Measurements from ENCODE around the gene PTPN1. TPM values are rescaled to one million over a fixed set of nuclear protein-coding genes. Genes with fewer than 3 reads are reported as not detected.
A peak's percentile ranks its signal among the peaks of the same experiment; 100 is the strongest.

The PTPN1 gene
- total RNA-seq, 1 experiment from 2014 or later = 30.8 TPM

- Histone ChIP-seq H4K91ac (ENCODE audit: insufficient read length, low read depth, low read length) (no peak overlapping the region), H3K18ac (ENCODE audit: insufficient read length, low read depth, low read length) (no peak overlapping the region), H2BK15ac (ENCODE audit: low read depth, low read length) (no peak overlapping the region), H3K23me2 (ENCODE audit: insufficient read length, low read depth, low read length, poor library complexity, severe bottlenecking) (no peaks in the 10 kb centered on the region), H2BK5ac (ENCODE audit: insufficient read length, low read length) (no peak overlapping the region), H4K5ac (ENCODE audit: insufficient read length, low read depth, low read length) (no peak overlapping the region), H3T11ph (ENCODE audit: low read length) (no peak overlapping the region), H2BK20ac (ENCODE audit: low read depth, low read length, poor library complexity, severe bottlenecking) (no peak overlapping the region), H3K79me2 (ENCODE audit: insufficient read depth, low read length) (peaks cover 9% of the 10 kb centered on the region; the same call in 1 of the 2 replicates), H2BK12ac (ENCODE audit: insufficient read length, low read depth, low read length) (no peak overlapping the region), H3K4ac (ENCODE audit: low read depth, low read length) (no peak overlapping the region), H3K79me1 (ENCODE audit: insufficient read depth, low read depth, low read length, poor library complexity, severe bottlenecking) (peaks cover 3% of the 10 kb centered on the region), H3K4me2 (ENCODE audit: insufficient read depth, insufficient read length, low read length) (no peak overlapping the region), H2BK120ac (ENCODE audit: low read depth, low read length, poor library complexity, severe bottlenecking) (no peak overlapping the region), H3K27ac (ENCODE audit: insufficient read length, low read depth, low read length) (no peak overlapping the region), H3K9ac (ENCODE audit: extremely low read depth, insufficient read length, low read length) (no peak overlapping the region), H3K56ac (ENCODE audit: insufficient read length, low read depth, low read length) (no peak overlapping the region), H3K9me3 (ENCODE audit: control insufficient read depth, low read depth, low read length) (no peaks in the 10 kb centered on the region), H2AK5ac (ENCODE audit: insufficient read length, low read length) (no peak overlapping the region), H3K4me1 (ENCODE audit: insufficient read depth, low read length) (no peaks in the 10 kb centered on the region), H2AFZ (ENCODE audit: low read length) (no peak overlapping the region), H4K20me1 (ENCODE audit: control insufficient read depth, insufficient read depth, insufficient read length) (no peaks in the 10 kb centered on the region), H4K8ac (replicated peaks; ENCODE audit: insufficient read length, low read depth, low read length) (no peak overlapping the region), H3K27me3 (ENCODE audit: insufficient read depth, low read length) (no peaks in the 10 kb centered on the region), H3K23ac (ENCODE audit: insufficient read length, low read depth, low read length) (no peak overlapping the region), H3K14ac (ENCODE audit: insufficient read depth, low read length) (no peak overlapping the region)
- Mint-ChIP-seq H3K27ac (peak overlapping the region in 1 of 3 experiments; percentile 66; a peak in 1 of 7 replicates), H3K4me3 (no peak overlapping the region), H3K27me3 (ENCODE audit: low read depth) (no peaks in the 10 kb centered on the region), H3K36me3 (ENCODE audit: insufficient read depth in 1 of 3, low read depth in 3 of 3) (no peaks in the 10 kb centered on the region), H3K9me3 (no peaks in the 10 kb centered on the region), H3K4me1 (peaks cover 10 to 12% of the 10 kb centered on the region in 2 experiments)
- WGBS (ENCODE audit: extremely low coverage, insufficient read length, low lambda C conversion rate) = no CpG with 5 or more reads among the region's 7 CpGs
- no peak for DNase-seq
- TF ChIP-seq CTCF (conservative IDR thresholded peaks at IDR 0.05) = no peak
Measured at GRCh38 chr20:50520222-50520880, 10.2 kb downstream of the PTPN1 start.
